Measurements from ENCODE around the gene HS3ST2. TPM values are rescaled to one million over a fixed set of nuclear protein-coding genes. Genes with fewer than 3 reads are reported as not detected.

HS3ST2 gene
- 9.0 TPM for total RNA-seq

GRCh38 chr16:22813948-22814710, at the start of gene HS3ST2:
Gene HS3ST2 (plus strand): TSS chr16:22814162. CDS start chr16:22814611, 449 bp downstream.
- peak in 1 of 2 donors; percentile 76 for DNase-seq (ENCODE audit: low spot score in 2 of 2)
- TF ChIP-seq, protein P1, sequence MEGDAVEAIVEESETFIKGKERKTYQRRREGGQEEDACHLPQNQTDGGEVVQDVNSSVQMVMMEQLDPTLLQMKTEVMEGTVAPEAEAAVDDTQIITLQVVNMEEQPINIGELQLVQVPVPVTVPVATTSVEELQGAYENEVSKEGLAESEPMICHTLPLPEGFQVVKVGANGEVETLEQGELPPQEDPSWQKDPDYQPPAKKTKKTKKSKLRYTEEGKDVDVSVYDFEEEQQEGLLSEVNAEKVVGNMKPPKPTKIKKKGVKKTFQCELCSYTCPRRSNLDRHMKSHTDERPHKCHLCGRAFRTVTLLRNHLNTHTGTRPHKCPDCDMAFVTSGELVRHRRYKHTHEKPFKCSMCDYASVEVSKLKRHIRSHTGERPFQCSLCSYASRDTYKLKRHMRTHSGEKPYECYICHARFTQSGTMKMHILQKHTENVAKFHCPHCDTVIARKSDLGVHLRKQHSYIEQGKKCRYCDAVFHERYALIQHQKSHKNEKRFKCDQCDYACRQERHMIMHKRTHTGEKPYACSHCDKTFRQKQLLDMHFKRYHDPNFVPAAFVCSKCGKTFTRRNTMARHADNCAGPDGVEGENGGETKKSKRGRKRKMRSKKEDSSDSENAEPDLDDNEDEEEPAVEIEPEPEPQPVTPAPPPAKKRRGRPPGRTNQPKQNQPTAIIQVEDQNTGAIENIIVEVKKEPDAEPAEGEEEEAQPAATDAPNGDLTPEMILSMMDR (IDR thresholded peaks at IDR 0.05), result peak; percentile 24 to 62 (median 28)
- Histone ChIP-seq H3K27me3 (no peaks in the 10 kb centered on the region), H3K27ac (peak within 1 kb of the TSS; percentile 31 to 61), H3K4me1 (no peaks in the 10 kb centered on the region), H3K4me3 (peak within 1 kb of the TSS; percentile 58 to 70), H3K9me3 (no peaks in the 10 kb centered on the region), H3K36me3 (no peaks in the 10 kb centered on the region)
- intact Hi-C loops (cut with DNase I), result loop anchor here (1.0 to 5.0 kb wide), 2 partner anchors 130 to 133 kb away; no protein-coding TSS in a partner anchor

- intact Hi-C loops (cut with DNase I), result no loop called here
- peak overlapping the region; percentile 46 to 79 for H3K27ac ChIP-seq
- H3K9me3 ChIP-seq, result no peaks in the 10 kb centered on the region
- TF ChIP-seq, protein P1 (IDR thresholded peaks at IDR 0.05), result no peak
- no peak for DNase-seq (ENCODE audit: low spot score in 2 of 2)
- no peak overlapping the region for H3K4me3 ChIP-seq
- H3K4me1 ChIP-seq, result peaks cover 3 to 22% of the 10 kb centered on the region in 2 donors
- H3K27me3 ChIP-seq, result no peaks in the 10 kb centered on the region
- H3K36me3 ChIP-seq, result no peaks in the 10 kb centered on the region
Measured at GRCh38 chr16:22764662-22765327, 49.2 kb upstream of the HS3ST2 start.

GRCh38 chr16:22765479-22765878, 48.5 kb upstream of the HS3ST2 start:
- intact Hi-C loops (cut with DNase I), result no loop called here
- H3K9me3 ChIP-seq, result no peaks in the 10 kb centered on the region
- no peak for DNase-seq (ENCODE audit: low spot score in 2 of 2)
- no peaks in the 10 kb centered on the region for H3K27me3 ChIP-seq
- H3K4me1 ChIP-seq, result peaks cover 3 to 22% of the 10 kb centered on the region in 2 donors
- no peak overlapping the region for H3K4me3 ChIP-seq
- peak overlapping the region; percentile 46 to 79 for H3K27ac ChIP-seq
- no peaks in the 10 kb centered on the region for H3K36me3 ChIP-seq
- TF ChIP-seq, protein P1 (IDR thresholded peaks at IDR 0.05), result no peak

DNA sequence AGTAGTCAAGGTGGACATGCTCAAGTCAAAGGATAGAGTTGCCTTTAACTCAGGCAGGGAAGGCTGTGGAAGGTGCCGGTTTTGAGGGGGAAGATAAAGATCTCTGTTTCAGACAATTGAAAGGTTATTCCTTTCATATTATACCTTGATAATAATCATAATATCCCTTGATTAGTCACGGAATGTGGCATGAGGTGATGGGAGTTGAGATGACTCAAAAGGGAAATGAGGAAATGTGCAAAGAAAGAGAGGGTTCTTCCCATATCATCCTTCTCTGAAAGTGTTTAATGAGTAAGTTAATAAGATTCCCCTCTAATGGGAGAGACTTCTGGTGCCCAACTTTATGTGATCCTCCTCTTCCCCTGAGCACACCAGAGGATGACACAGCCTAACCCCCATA, 43.1 kb upstream of the HS3ST2 start:
- no peak for DNase-seq (ENCODE audit: low spot score in 2 of 2)
- Histone ChIP-seq H3K27me3 (no peaks in the 10 kb centered on the region), H3K4me3 (no peak overlapping the region), H3K36me3 (no peaks in the 10 kb centered on the region), H3K9me3 (no peaks in the 10 kb centered on the region), H3K27ac (no peak overlapping the region), H3K4me1 (peaks cover 0 to under 1% of the 10 kb centered on the region in 2 donors)
- intact Hi-C loops (cut with DNase I), result no loop called here
- TF ChIP-seq, protein P1 (IDR thresholded peaks at IDR 0.05), result no peak

DNA sequence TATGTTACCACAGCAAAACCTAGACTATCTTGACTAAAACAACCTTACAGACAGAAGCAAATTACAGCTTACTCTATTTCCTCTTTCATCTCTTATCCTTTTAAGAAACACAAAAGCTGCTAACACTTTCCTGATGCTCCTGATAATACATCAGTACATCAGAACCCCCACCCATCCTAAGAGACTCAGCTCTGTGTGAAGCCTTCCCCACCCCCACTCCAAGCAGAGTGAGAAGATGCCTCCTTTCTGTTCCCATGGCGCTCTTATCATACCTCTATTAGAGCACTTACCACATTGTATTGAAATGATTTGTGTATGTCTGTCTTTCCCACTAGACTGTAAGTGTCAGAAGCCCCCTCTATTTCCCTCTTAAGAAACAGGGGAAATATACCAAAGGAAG, 42.4 kb upstream of the HS3ST2 start:
- H3K27me3 ChIP-seq, result no peaks in the 10 kb centered on the region
- no peaks in the 10 kb centered on the region for H3K36me3 ChIP-seq
- no peaks in the 10 kb centered on the region for H3K4me1 ChIP-seq
- no peak overlapping the region for H3K27ac ChIP-seq
- H3K9me3 ChIP-seq, result no peaks in the 10 kb centered on the region
- no peak overlapping the region for H3K4me3 ChIP-seq
- intact Hi-C loops (cut with DNase I), result no loop called here
- no peak for DNase-seq (ENCODE audit: low spot score in 2 of 2)
- TF ChIP-seq, protein P1 (IDR thresholded peaks at IDR 0.05), result no peak

Measured in ascending aorta (tissue), 2 donors.